HepG2 (cell line): ENCODE measurements around the gene SMIM36. TPM values are rescaled to one million over a fixed set of nuclear protein-coding genes. Genes with fewer than 3 reads are reported as not detected.
A peak's percentile ranks its signal among the peaks of the same experiment; 100 is the strongest.

Experiments
- BORCS8-MEF2B ChIP-seq: sonication (generic); formaldehyde crosslinking; IDR thresholded peaks from 2 replicates; pipeline ENCODE4 v1.8.0; 2022; ENCODE audit warnings: mild to moderate bottlenecking, missing genetic modification reagents
- ELF1 ChIP-seq: sonication (generic); formaldehyde crosslinking; IDR thresholded peaks from 2 replicates; pipeline ENCODE4 v1.4.0; 2020; ENCODE audit warnings: missing genetic modification reagents
- ESRRA ChIP-seq: sonication (generic); formaldehyde crosslinking; IDR thresholded peaks from 2 replicates; pipeline ENCODE4 v1.5.1; 2020; ENCODE audit warnings: mild to moderate bottlenecking, low read depth, missing genetic modification reagents
- KLF16 ChIP-seq, 2 experiments: sonication (generic) in 1 of 2; formaldehyde crosslinking in 1 of 2; IDR thresholded peaks; 2 replicates each; pipeline versions ENCODE4 v1.6.1 to v1.8.0; 2016 to 2023; ENCODE audit warnings: missing genetic modification reagents in 2 of 2, missing compliant biosample characterization in 1 of 2
- MXD3 ChIP-seq: IDR thresholded peaks from 2 replicates; pipeline ENCODE4 v1.6.1; 2016; ENCODE audit warnings: mild to moderate bottlenecking, missing biosample characterization, missing genetic modification reagents
- RNF219 ChIP-seq: sonication (generic); formaldehyde crosslinking; IDR thresholded peaks from 2 replicates; pipeline ENCODE4 v1.5.0; 2020; ENCODE audit warnings: mild to moderate bottlenecking, missing genetic modification reagents
- ZNF207 ChIP-seq: fragments of 450-650 bp; IDR thresholded peaks from 2 replicates; pipeline ENCODE4 v1.6.1; 2016; ENCODE audit warnings: antibody characterized with exemption, borderline replicate concordance
- ZNF230 ChIP-seq: sonication (generic); formaldehyde crosslinking; IDR thresholded peaks from 2 replicates; pipeline ENCODE4 v1.4.0; 2020; ENCODE audit warnings: mild to moderate bottlenecking, missing genetic modification reagents
- ZNF333 ChIP-seq: sonication (generic); formaldehyde crosslinking; IDR thresholded peaks from 2 replicates; pipeline ENCODE4 v1.4.0; 2020; ENCODE audit warnings: mild to moderate bottlenecking, missing genetic modification reagents, borderline replicate concordance
- ZNF577 ChIP-seq: sonication (generic); formaldehyde crosslinking; IDR thresholded peaks from 2 replicates; pipeline ENCODE4 v1.4.0; 2020; ENCODE audit warnings: mild to moderate bottlenecking, low read depth, missing genetic modification reagents, borderline replicate concordance
- ZNF740 ChIP-seq: sonication (generic); formaldehyde crosslinking; IDR thresholded peaks from 2 replicates; pipeline ENCODE4 v1.4.0; 2020; ENCODE audit warnings: missing genetic modification reagents
- polyA plus RNA-seq, 8 experiments: library from polyadenylated mRNA; depleted of rRNA in 3 of 8; stranded (reverse) in 7 of 8; unstranded in 1 of 8; fragments of >200 nt; fragmentation: Illumina TruSeq in 4 of 8; extraction: Trizol in 4 of 8; gene quantifications; 2 replicates each; pipeline versions ENCODE4 v1.2.1 to v1.2.3, GENCODE V29; 2011 to 2016; ENCODE audit warnings: low read depth in 4 of 8, missing spikeins in 1 of 8, mixed read lengths in 1 of 8; ENCODE audit not compliant: insufficient read depth in 1 of 8
- total RNA-seq, 5 experiments: library from RNA; depleted of rRNA; stranded (reverse); fragments of >200 nt; fragmentation: Illumina TruSeq; extraction: Trizol; gene quantifications; 2 replicates each; pipeline ENCODE4 v1.2.3, GENCODE V29; 2016; ENCODE audit warnings: low read depth in 1 of 5
- TF ChIP-seq, protein P1 (sequence below): sonication (generic); formaldehyde crosslinking; IDR thresholded peaks from 2 replicates; pipeline ENCODE4 v1.4.0; 2020; ENCODE audit warnings: mild to moderate bottlenecking, missing genetic modification reagents
- TF ChIP-seq, protein P2 (sequence below): sonication (generic); formaldehyde crosslinking; IDR thresholded peaks from 2 replicates; pipeline ENCODE4 v1.4.0; 2020; ENCODE audit warnings: missing genetic modification reagents
- TF ChIP-seq, protein P3 (sequence below), 2 experiments: sonication (generic) in 1 of 2; formaldehyde crosslinking in 1 of 2; IDR thresholded peaks; 2 replicates each; pipeline versions ENCODE4 v1.6.1 to v1.9.0; 2014 to 2022; ENCODE audit warnings: antibody characterized with exemption in 1 of 2, borderline replicate concordance in 1 of 2, inconsistent platforms in 1 of 2, low read depth in 1 of 2, missing genetic modification reagents in 1 of 2

SMIM36 gene
- total and polyA plus RNA-seq, 2 of the 13 experiments (the other 11 are each of a cell fraction or from before 2014, with no cell fraction given): not detected

- TF ChIP-seq ESRRA (CRISPR knock-in tag) (no peak), ELF1 (no peak), ZNF207 (no peak), ZNF577 (CRISPR knock-in tag) (no peak), RNF219 (CRISPR knock-in tag) (no peak), ZNF333 (no peak), ZNF740 (CRISPR knock-in tag) (no peak), KLF16 (CRISPR knock-in tag; IDR thresholded peaks at IDR 0.05) (peak in 1 of 2 experiments; percentile 18; a peak in 1 of 4 replicates), MXD3 (CRISPR knock-in tag) (no peak), BORCS8-MEF2B (CRISPR knock-in tag) (no peak), ZNF230 (peak; percentile 15; the same call in 1 of the 2 replicates)
- TF ChIP-seq, protein P1, sequence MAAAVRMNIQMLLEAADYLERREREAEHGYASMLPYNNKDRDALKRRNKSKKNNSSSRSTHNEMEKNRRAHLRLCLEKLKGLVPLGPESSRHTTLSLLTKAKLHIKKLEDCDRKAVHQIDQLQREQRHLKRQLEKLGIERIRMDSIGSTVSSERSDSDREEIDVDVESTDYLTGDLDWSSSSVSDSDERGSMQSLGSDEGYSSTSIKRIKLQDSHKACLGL (CRISPR knock-in tag): no peak
- TF ChIP-seq, protein P2, sequence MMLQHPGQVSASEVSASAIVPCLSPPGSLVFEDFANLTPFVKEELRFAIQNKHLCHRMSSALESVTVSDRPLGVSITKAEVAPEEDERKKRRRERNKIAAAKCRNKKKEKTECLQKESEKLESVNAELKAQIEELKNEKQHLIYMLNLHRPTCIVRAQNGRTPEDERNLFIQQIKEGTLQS: no peak
- TF ChIP-seq, protein P3, sequence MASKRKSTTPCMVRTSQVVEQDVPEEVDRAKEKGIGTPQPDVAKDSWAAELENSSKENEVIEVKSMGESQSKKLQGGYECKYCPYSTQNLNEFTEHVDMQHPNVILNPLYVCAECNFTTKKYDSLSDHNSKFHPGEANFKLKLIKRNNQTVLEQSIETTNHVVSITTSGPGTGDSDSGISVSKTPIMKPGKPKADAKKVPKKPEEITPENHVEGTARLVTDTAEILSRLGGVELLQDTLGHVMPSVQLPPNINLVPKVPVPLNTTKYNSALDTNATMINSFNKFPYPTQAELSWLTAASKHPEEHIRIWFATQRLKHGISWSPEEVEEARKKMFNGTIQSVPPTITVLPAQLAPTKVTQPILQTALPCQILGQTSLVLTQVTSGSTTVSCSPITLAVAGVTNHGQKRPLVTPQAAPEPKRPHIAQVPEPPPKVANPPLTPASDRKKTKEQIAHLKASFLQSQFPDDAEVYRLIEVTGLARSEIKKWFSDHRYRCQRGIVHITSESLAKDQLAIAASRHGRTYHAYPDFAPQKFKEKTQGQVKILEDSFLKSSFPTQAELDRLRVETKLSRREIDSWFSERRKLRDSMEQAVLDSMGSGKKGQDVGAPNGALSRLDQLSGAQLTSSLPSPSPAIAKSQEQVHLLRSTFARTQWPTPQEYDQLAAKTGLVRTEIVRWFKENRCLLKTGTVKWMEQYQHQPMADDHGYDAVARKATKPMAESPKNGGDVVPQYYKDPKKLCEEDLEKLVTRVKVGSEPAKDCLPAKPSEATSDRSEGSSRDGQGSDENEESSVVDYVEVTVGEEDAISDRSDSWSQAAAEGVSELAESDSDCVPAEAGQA (IDR thresholded peaks at IDR 0.05; ENCODE audit: low read depth): no peak
- TF ChIP-seq, protein P3 (CRISPR knock-in tag; IDR thresholded peaks at IDR 0.05; ENCODE audit: borderline replicate concordance): no peak
Measured at GRCh38 chr17:55409030-55409800, 102.0 kb downstream of the SMIM36 start (continued).
